HG03558 (cell line): Measurements from ENCODE around the gene SLC25A38.
"Not testable (repeated sequence)": the region's sequence is repeated elsewhere in the genome, so short reads cannot be mapped to it uniquely, and the experiment has no call there.

ENCODE experiments used
- ATAC-seq: cut with Tn5 transposase; IDR thresholded peaks from one replicate; pipeline ENCODE4 v1.9.1; 2021; ENCODE audit warnings: moderate number of reproducible peaks; ENCODE audit not compliant: unreplicated experiment; ENCODE audit errors: extremely low read depth

The SLC25A38 gene

GRCh38 chr3:39406368-39407258, 23.4 kb downstream of the SLC25A38 start, which contains the start of gene RPSA:
Gene RPSA (plus strand): TSS chr3:39406720. CDS start chr3:39407654, 934 bp downstream.
- peak; percentile 86 for ATAC-seq

- no peak for ATAC-seq
These were observed 24.1 kb downstream of the SLC25A38 start for GRCh38 chr3:39407259-39407629.

DNA sequence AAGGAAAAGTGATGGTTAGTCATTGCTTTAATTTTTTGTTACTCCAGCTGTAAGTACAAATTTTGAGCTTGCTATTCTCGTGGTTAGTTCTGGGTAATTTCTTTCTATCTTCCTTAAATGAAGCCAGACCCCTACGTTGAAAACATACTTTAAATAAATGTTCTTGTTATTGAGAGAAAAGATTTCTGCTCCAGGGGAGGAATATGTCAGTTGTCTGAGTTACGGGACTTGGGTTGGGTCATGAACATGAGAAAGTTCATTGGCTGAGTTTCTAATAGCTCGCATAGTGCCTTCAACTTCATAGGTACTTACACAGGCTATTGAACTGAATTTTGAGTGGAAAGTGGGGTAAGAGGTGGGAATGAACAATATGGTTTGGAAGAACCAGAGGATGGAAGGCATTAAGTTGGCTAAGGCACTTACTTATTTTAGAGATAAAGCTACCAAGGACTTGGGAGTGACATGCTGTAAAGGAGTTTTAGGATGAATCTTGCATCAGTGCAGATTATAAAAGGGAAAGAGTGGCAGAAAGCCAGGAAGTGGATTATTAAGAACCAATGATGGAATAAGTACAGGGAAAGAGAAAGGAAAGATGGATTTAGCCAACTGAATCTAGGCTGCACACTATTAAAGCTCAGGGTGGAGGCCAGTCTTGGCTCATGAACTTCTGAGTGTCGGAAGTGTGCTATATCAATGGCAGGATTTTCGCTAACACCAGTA, 24.8 kb downstream of the SLC25A38 start:
- ATAC-seq = no peak

DNA sequence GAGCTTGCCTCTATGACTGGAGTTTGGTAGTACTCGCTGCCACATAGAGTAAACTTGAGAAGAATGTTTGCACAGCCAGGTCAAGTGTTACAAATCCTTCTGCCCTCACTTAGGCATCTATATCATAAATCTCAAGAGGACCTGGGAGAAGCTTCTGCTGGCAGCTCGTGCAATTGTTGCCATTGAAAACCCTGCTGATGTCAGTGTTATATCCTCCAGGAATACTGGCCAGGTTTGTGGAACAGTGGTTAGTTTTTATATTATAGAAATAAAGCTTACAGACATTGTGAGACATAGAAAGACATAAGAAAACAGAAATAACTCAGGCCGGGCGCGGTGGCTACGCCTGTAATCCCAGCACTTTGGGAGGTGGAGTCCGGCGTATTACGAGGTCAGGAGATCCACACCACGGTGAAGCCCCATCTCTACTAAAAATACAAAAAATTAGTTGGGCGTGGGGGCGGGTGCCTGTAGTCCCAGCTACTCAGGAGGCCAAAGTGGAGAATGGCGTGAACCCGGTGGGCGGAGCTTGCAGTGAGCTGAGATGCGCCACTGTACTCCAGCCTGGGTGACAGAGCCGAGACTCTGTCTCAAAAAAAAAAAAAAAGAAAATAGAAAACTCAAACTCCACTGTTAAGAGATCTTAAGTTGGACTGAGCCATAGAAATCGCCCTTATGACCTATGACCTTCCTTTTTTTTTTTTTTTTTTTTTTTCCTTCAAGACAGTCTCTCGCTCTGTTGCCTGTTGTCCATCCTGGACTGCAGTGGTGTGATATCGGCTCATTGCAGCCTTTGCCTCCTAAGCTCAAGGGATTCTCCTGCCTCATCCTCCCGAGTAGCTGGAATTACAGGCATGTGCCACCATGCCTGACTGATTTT, 25.6 kb downstream of the SLC25A38 start:
- ATAC-seq = no peak

- ATAC-seq = no peak
These were observed 26.5 kb downstream of the SLC25A38 start for GRCh38 chr3:39409514-39410136.

DNA sequence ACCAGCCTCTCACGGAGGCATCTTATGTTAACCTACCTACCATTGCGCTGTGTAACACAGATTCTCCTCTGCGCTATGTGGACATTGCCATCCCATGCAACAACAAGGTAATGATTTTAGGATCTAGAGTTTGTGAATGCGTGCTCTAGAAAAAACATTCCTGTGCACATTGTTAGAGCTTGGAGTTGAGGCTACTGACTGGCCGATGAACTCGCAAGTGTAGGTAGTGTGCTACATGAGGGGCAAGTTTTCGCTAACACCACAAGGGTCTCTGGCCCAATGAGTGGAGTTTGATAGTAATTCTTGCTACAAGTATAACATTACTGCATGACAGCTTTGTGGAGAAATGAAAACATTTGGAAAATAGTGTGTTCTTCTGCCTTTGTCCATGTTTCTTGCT, 27.7 kb downstream of the SLC25A38 start:
- no peak for ATAC-seq

DNA sequence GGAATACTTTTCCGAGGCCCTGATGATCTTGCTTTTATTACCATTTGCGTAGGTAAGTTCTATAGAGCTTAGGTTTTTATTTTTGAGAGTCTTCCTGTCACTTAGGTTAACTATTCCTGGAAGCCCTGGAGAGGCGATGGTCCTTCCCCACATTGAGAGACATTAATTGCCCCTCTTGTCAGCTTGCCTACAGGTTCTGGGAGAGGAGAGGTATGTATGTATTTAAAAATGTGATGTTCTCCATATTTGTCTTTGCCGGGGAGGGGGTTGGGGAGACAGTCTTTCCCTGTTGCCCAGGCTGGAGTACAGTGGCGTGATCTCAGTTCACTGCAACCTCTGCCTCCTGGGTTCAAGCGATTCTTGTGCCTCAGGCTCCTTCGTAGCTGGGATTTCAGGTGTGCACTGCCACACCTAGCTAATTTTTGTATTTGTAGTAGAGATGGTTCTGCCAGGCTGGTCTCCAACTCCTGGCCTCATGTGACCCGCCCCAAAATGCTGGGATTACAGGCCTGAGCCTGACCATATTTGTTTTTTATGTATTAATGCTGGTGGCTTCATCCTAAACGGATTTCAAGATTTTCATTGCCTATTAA, 29.6 kb downstream of the SLC25A38 start:
- ATAC-seq = no peak

DNA sequence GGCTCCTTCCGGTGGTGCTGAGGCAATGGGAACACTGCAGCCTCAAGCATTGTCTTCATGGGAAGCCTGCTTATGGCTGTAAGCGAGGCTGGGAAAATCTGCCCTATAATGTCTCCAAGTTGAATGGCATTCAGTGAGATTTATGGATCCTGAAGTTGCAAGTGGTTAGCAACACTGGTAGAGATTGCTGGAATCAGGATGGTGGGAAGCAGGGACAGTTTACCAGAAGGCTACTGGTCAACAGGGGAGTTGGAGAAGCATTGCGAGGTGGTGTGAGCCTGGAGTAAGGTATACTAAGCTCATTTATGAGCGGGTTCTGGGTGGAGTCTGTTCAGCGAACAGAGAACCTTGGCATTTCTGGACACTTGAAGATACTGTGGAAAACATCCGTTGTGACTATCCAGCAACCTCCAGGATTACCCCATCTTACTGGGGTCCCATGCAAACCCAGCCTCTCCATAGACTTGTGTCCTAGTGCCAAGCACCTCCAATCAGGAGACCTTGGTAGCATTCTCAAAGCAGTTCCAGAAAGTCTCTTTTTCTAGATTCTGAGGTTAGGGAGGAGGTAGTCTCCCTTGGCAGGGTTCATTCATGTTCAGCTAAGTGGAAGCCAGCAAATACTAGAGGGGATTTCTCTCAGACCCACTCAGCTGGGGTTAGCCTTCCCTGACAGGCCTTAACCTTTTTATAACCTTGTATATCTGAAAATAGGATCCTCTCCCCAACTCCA, 30.7 kb downstream of the SLC25A38 start:
- no peak for ATAC-seq

- ATAC-seq = no peak
These were observed 31.3 kb downstream of the SLC25A38 start for GRCh38 chr3:39414421-39414907.

DNA sequence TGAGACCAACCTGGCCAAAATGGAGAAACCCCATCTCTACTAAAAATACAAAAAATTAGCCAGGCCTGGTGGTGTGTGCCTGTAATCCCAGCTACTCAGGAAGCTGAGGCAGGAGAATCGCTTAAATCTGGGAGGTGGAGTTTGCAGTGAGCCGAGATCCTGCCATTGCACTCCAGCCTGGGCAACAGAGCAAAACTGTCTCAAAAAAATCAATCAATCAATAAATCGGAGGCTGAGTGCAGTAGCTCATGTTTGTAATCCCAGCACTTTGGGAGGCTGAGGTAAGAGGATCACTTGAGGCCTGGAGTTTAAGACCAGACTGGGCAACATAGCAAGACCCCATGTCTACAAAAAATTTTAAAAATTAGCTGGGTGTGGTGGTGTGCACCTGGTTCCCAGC, 32.1 kb downstream of the SLC25A38 start:
- not testable (repeated sequence) for ATAC-seq

- ATAC-seq = no peak
These were observed 32.8 kb downstream of the SLC25A38 start for GRCh38 chr3:39415983-39416382.

- not testable (repeated sequence) for ATAC-seq
These were observed 33.8 kb downstream of the SLC25A38 start for GRCh38 chr3:39416998-39417397.

DNA sequence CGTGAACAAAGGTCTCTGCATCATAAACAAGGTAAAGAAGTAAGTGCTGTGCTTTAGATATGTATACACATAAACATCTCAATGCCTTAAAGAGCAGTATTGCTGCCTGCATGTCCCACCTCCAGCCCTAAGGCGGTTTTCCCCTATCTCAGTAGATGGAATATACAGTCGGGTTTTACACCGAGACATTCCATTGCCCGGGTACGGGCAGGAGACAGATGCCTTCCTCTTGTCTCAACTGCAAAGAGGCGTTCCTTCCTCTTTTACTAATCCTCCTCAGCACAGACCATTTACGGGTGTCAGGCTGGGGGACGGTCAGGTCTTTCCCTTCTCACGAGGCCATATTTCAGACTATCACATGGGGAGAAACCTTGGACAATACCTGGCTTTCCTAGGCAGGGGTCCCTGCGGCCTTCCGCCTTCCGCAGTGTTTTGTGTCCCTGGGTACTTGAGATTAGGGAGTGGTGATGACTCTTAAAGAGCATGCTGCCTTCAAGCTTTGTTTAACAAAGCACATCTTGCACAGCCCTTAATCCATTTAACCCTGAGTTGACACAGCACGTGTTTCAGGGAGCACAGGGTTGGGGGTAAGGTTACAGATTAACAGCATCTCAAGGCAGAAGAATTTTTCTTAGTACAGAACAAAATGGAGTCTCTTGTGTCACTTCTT, 35.5 kb downstream of the SLC25A38 start:
- not testable (repeated sequence) for ATAC-seq

- ATAC-seq = no peak
These were observed 36.7 kb downstream of the SLC25A38 start for GRCh38 chr3:39419742-39420315.

DNA sequence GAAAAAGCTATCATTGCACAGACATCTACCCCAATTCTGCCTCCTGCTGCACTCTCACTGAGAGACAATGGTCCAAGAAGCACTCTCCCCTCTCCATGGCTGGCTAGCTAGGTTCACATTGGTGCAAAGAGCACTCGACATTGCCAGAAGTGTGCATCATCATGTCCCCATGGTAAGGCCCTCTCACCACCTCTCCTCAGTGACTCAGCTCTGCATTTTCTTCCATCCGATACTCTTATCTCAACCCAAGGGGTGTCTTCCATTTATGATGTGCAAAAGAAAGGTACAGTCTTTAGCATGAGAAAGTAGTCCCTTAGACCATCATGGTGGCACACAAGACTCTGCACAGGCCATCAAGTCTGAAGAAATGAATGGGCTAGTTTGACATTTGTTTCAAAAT, 37.4 kb downstream of the SLC25A38 start:
- no peak for ATAC-seq

- ATAC-seq = no peak
These were observed 40.3 kb downstream of the SLC25A38 start for GRCh38 chr3:39423436-39423970.

DNA sequence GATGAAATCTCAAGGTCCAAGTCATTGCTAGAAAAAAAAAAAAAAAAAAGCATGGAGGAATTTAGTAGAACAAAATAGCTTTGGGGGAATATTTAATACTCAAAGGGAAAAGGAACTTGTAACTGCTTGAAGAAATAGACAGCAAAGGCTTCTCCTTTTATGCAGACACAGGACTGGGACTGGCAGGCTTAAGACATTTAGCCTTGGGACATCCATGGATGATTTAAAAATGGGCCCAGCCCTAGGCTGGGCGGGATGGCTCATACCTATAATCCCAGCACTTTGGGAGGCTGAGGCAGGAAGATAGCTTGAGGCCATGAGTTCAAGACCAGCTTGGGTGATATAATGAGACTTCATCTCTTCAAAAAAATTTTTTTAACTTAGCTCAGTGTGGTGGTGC, 43.1 kb downstream of the SLC25A38 start:
- ATAC-seq = no peak

- ATAC-seq = no peak
These were observed 44.3 kb downstream of the SLC25A38 start for GRCh38 chr3:39427506-39427905.
